ENCODE measurements around the gene RAPGEFL1. TPM values are rescaled to one million over a fixed set of nuclear protein-coding genes. Genes with fewer than 3 reads are reported as not detected.
"Not testable (repeated sequence)": the region's sequence is repeated elsewhere in the genome, so short reads cannot be mapped to it uniquely, and the experiment has no call there.

RAPGEFL1 gene
- total RNA-seq, 1 experiment from 2014 or later = 23.6 TPM

DNA sequence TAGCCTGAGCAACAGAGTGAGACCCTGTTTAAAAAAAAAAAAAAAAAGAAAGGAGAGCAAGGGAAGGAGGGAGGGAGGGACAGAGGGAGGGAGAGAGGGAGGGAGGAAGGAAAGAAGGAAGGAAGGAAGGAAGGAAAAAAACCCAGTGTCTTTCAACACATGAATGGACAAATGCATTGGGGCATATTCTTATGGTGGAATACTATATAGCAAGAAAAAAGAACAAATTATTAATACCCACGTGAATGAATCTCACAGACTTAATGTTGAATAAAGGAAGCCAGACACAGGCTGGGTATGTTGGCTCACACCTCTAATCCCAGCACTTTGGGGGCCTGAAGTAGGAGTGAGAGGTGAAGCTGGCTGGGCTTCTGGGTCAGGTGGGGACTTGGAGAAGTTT is 20.3 kb downstream of the RAPGEFL1 start:
- Histone ChIP-seq H3K14ac (ENCODE audit: insufficient read depth, low read length) (no peak overlapping the region), H4K8ac (replicated peaks; ENCODE audit: insufficient read length, low read depth, low read length) (no peak overlapping the region), H2BK20ac (ENCODE audit: low read depth, low read length, poor library complexity, severe bottlenecking) (no peak overlapping the region), H2AK5ac (ENCODE audit: insufficient read length, low read length) (no peak overlapping the region), H3K23me2 (ENCODE audit: insufficient read length, low read depth, low read length, poor library complexity, severe bottlenecking) (no peaks in the 10 kb centered on the region), H3K18ac (ENCODE audit: insufficient read length, low read depth, low read length) (no peak overlapping the region), H3K27ac (ENCODE audit: insufficient read length, low read depth, low read length) (no peak overlapping the region), H4K20me1 (ENCODE audit: control insufficient read depth, insufficient read depth, insufficient read length) (no peaks in the 10 kb centered on the region), H3K79me1 (ENCODE audit: insufficient read depth, low read depth, low read length, poor library complexity, severe bottlenecking) (no peaks in the 10 kb centered on the region), H3K9me3 (ENCODE audit: control insufficient read depth, low read depth, low read length) (no peaks in the 10 kb centered on the region), H3K27me3 (ENCODE audit: insufficient read depth, low read length) (no peaks in the 10 kb centered on the region), H4K91ac (ENCODE audit: insufficient read length, low read depth, low read length) (no peak overlapping the region), H3K4me2 (ENCODE audit: insufficient read depth, insufficient read length, low read length) (no peak overlapping the region), H3K79me2 (ENCODE audit: insufficient read depth, low read length) (no peaks in the 10 kb centered on the region), H3T11ph (ENCODE audit: low read length) (no peak overlapping the region), H2BK15ac (ENCODE audit: low read depth, low read length) (no peak overlapping the region), H3K9ac (ENCODE audit: extremely low read depth, insufficient read length, low read length) (no peak overlapping the region), H2BK5ac (ENCODE audit: insufficient read length, low read length) (no peak overlapping the region), H2AFZ (ENCODE audit: low read length) (no peak overlapping the region), H4K5ac (ENCODE audit: insufficient read length, low read depth, low read length) (no peak overlapping the region), H2BK120ac (ENCODE audit: low read depth, low read length, poor library complexity, severe bottlenecking) (no peak overlapping the region), H3K23ac (ENCODE audit: insufficient read length, low read depth, low read length) (no peak overlapping the region), H3K4ac (ENCODE audit: low read depth, low read length) (no peak overlapping the region), H2BK12ac (ENCODE audit: insufficient read length, low read depth, low read length) (no peak overlapping the region), H3K56ac (ENCODE audit: insufficient read length, low read depth, low read length) (no peak overlapping the region), H3K4me1 (ENCODE audit: insufficient read depth, low read length) (no peaks in the 10 kb centered on the region)
- TF ChIP-seq, protein P1, sequence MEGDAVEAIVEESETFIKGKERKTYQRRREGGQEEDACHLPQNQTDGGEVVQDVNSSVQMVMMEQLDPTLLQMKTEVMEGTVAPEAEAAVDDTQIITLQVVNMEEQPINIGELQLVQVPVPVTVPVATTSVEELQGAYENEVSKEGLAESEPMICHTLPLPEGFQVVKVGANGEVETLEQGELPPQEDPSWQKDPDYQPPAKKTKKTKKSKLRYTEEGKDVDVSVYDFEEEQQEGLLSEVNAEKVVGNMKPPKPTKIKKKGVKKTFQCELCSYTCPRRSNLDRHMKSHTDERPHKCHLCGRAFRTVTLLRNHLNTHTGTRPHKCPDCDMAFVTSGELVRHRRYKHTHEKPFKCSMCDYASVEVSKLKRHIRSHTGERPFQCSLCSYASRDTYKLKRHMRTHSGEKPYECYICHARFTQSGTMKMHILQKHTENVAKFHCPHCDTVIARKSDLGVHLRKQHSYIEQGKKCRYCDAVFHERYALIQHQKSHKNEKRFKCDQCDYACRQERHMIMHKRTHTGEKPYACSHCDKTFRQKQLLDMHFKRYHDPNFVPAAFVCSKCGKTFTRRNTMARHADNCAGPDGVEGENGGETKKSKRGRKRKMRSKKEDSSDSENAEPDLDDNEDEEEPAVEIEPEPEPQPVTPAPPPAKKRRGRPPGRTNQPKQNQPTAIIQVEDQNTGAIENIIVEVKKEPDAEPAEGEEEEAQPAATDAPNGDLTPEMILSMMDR (conservative IDR thresholded peaks at IDR 0.05) = no peak
- peaks cover 3 to 15% (median 14%) of the 10 kb centered on the region in 3 experiments; a peak in 6 of 7 replicates for H3K36me3 Mint-ChIP-seq (ENCODE audit: insufficient read depth in 1 of 3, low read depth in 3 of 3)
- H3K4me3 Mint-ChIP-seq = no peak overlapping the region
- no CpG with 5 or more reads among the region's 1 CpG for WGBS (ENCODE audit: extremely low coverage, insufficient read length, low lambda C conversion rate)
- peaks cover 5 to 19% of the 10 kb centered on the region in 2 experiments for H3K4me1 Mint-ChIP-seq
- no peaks in the 10 kb centered on the region for H3K9me3 Mint-ChIP-seq
- H3K27ac Mint-ChIP-seq = no peak overlapping the region
- peaks cover 4% of the 10 kb centered on the region for H3K27me3 Mint-ChIP-seq (ENCODE audit: low read depth)
- DNase-seq = no peak

DNA sequence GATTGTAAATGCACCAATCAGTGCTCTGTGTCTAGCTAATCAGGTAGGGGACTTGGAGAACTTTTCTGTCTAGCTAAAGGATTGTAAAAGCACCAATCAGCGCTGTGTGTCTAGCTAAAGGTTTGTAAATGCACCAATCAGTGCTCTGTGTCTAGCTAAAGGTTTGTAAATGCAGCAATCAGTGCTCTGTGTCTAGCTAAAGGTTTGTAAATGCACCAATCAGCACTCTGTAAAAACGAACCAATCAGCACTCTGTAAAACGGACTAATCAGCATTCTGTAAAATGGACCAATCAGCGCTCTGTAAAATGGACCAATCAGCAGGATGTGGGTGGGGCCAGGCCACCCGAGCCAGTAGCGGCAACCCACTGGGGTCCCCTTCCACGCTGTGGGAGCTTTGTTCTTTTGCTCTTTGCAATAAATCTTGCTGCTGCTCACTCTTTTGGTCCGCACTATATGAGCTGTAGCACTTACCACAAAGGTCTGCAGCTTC is 20.7 kb downstream of the RAPGEFL1 start:
- H3K79me2 ChIP-seq (ENCODE audit: insufficient read depth, low read length); H3K27ac Mint-ChIP-seq; H3K18ac ChIP-seq (ENCODE audit: insufficient read length, low read depth, low read length); H3K79me1 ChIP-seq (ENCODE audit: insufficient read depth, low read depth, low read length, poor library complexity, severe bottlenecking); H3K23me2 ChIP-seq (ENCODE audit: insufficient read length, low read depth, low read length, poor library complexity, severe bottlenecking); H2BK5ac ChIP-seq (ENCODE audit: insufficient read length, low read length); H3K14ac ChIP-seq (ENCODE audit: insufficient read depth, low read length); H2BK120ac ChIP-seq (ENCODE audit: low read depth, low read length, poor library complexity, severe bottlenecking); H3K4ac ChIP-seq (ENCODE audit: low read depth, low read length); H2AK5ac ChIP-seq (ENCODE audit: insufficient read length, low read length); H3T11ph ChIP-seq (ENCODE audit: low read length); H3K4me1 ChIP-seq (ENCODE audit: insufficient read depth, low read length); DNase-seq; H3K9ac ChIP-seq (ENCODE audit: extremely low read depth, insufficient read length, low read length); H3K27me3 ChIP-seq (ENCODE audit: insufficient read depth, low read length); H3K23ac ChIP-seq (ENCODE audit: insufficient read length, low read depth, low read length); H3K9me3 ChIP-seq (ENCODE audit: control insufficient read depth, low read depth, low read length); H2BK20ac ChIP-seq (ENCODE audit: low read depth, low read length, poor library complexity, severe bottlenecking); H3K9me3 Mint-ChIP-seq; H4K20me1 ChIP-seq (ENCODE audit: control insufficient read depth, insufficient read depth, insufficient read length); H3K27me3 Mint-ChIP-seq (ENCODE audit: low read depth); H3K56ac ChIP-seq (ENCODE audit: insufficient read length, low read depth, low read length); H4K8ac ChIP-seq (replicated peaks; ENCODE audit: insufficient read length, low read depth, low read length); H3K4me3 Mint-ChIP-seq; H3K27ac ChIP-seq (ENCODE audit: insufficient read length, low read depth, low read length); H4K5ac ChIP-seq (ENCODE audit: insufficient read length, low read depth, low read length); H2AFZ ChIP-seq (ENCODE audit: low read length); H2BK15ac ChIP-seq (ENCODE audit: low read depth, low read length); H4K91ac ChIP-seq (ENCODE audit: insufficient read length, low read depth, low read length); H2BK12ac ChIP-seq (ENCODE audit: insufficient read length, low read depth, low read length); H3K4me2 ChIP-seq (ENCODE audit: insufficient read depth, insufficient read length, low read length): not testable (repeated sequence)
- no CpG with 5 or more reads among the region's 8 CpGs for WGBS (ENCODE audit: extremely low coverage, insufficient read length, low lambda C conversion rate)
- H3K36me3 Mint-ChIP-seq (ENCODE audit: insufficient read depth in 1 of 3, low read depth in 3 of 3) = peaks cover 0 to 10% (median 10%) of the 10 kb centered on the region in 3 experiments; a peak in 6 of 7 replicates
- H3K4me1 Mint-ChIP-seq = peaks cover 3 to 14% of the 10 kb centered on the region in 2 experiments

Data from H9 (cell line).